ENCODE data around the gene ZFAND3. TPM values are rescaled to one million over a fixed set of nuclear protein-coding genes. Genes with fewer than 3 reads are reported as not detected.

ZFAND3 gene
- total RNA-seq, 6 experiments from 2014 or later, result 75.2 to 93.2 (median 87.0) TPM

GRCh38 chr6:38131527-38131965 is 312.0 kb downstream of the ZFAND3 start:
- Mint-ChIP-seq H3K27ac (peak overlapping the region; percentile 72), H3K36me3 (ENCODE audit: low read depth) (peaks cover 32% of the 10 kb centered on the region), H3K4me1 (ENCODE audit: low read depth) (peaks cover 65% of the 10 kb centered on the region), H3K4me3 (peak overlapping the region; percentile 29; the same call in 1 of the 2 replicates), H3K9me3 (no peaks in the 10 kb centered on the region), H3K27me3 (ENCODE audit: insufficient read depth) (peaks cover 3% of the 10 kb centered on the region; the same call in 1 of the 2 replicates)
- no peak for TF ChIP-seq CTCF (IDR thresholded peaks at IDR 0.05)
- peak; percentile 93 for DNase-seq

GRCh38 chr6:38133932-38134703 is 314.6 kb downstream of the ZFAND3 start:
- TF ChIP-seq CTCF (IDR thresholded peaks at IDR 0.05), result no peak
- H3K9me3 Mint-ChIP-seq, result no peaks in the 10 kb centered on the region
- no peak for DNase-seq
- H3K27ac Mint-ChIP-seq, result no peak overlapping the region
- H3K4me3 Mint-ChIP-seq, result no peak overlapping the region
- H3K27me3 Mint-ChIP-seq (ENCODE audit: insufficient read depth), result peaks cover 3% of the 10 kb centered on the region; the same call in 1 of the 2 replicates
- H3K4me1 Mint-ChIP-seq (ENCODE audit: low read depth), result peaks cover 63% of the 10 kb centered on the region
- H3K36me3 Mint-ChIP-seq (ENCODE audit: low read depth), result peaks cover 37% of the 10 kb centered on the region

GRCh38 chr6:38134704-38135088 is 315.2 kb downstream of the ZFAND3 start:
- no peak for DNase-seq
- Mint-ChIP-seq H3K27me3 (ENCODE audit: insufficient read depth) (peaks cover 3% of the 10 kb centered on the region; the same call in 1 of the 2 replicates), H3K36me3 (ENCODE audit: low read depth) (peaks cover 38% of the 10 kb centered on the region), H3K4me3 (no peak overlapping the region), H3K4me1 (ENCODE audit: low read depth) (peaks cover 63% of the 10 kb centered on the region), H3K27ac (no peak overlapping the region), H3K9me3 (no peaks in the 10 kb centered on the region)
- TF ChIP-seq CTCF (IDR thresholded peaks at IDR 0.05), result no peak

DNA sequence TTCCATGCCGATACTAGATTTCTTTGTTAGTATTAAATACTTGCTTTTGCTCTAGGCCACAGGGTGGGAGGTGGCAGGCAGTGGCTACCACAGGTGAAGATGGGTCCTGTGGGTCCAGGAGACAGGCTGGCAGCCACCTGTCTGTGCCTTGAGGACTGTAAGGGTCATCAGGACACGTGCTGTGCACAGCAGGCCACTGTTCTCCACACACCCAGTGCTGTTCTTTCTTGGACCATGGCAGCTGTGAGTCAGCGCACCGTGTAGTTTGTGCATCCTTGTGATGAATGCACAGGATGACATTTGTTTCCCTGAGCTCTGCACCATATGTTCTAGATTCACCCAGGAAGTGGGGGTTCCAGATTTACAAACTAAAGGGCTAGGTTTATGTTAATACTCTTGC is 317.0 kb downstream of the ZFAND3 start:
- H3K36me3 Mint-ChIP-seq (ENCODE audit: low read depth), result peaks cover 42% of the 10 kb centered on the region
- peaks cover 52% of the 10 kb centered on the region for H3K4me1 Mint-ChIP-seq (ENCODE audit: low read depth)
- no peaks in the 10 kb centered on the region for H3K9me3 Mint-ChIP-seq
- no peak for TF ChIP-seq CTCF (IDR thresholded peaks at IDR 0.05)
- H3K27me3 Mint-ChIP-seq (ENCODE audit: insufficient read depth), result peaks cover 3% of the 10 kb centered on the region
- H3K4me3 Mint-ChIP-seq, result no peak overlapping the region
- no peak for DNase-seq
- no peak overlapping the region for H3K27ac Mint-ChIP-seq

DNA sequence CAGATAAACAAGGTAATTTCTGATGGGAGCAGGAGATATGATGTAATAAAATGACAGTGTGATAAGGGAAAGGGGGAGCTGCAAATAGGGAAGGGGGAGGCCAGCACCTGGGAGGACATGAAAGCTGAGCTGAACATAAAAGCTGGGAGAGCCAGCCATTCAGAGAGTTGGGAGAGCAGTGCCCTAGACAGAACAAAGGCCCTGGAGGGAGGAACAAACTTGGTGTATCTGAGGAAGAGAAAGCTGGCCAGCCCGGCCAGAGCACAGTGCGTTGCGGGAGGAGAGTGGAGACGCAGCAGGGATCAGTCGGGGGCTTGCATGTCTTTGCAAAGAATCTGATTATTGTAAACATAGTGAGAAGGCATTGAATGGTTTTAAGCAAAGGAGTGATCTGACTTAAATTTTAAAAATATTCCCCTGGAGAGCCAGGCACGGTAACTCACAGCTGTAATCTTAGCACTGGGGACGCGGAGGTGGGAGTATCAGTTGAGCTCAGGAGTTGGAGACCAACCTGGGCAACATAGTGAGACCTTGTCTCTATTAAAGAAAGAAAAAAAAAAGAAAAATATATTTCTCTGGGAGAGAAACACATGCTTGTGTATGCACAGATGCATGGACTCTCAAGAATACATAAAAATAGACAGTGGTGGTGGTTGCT is 318.2 kb downstream of the ZFAND3 start:
- peaks cover 42% of the 10 kb centered on the region for H3K4me1 Mint-ChIP-seq (ENCODE audit: low read depth)
- peak overlapping the region; percentile 20 for H3K27ac Mint-ChIP-seq
- H3K9me3 Mint-ChIP-seq, result no peaks in the 10 kb centered on the region
- DNase-seq, result no peak
- H3K27me3 Mint-ChIP-seq (ENCODE audit: insufficient read depth), result peaks cover 3% of the 10 kb centered on the region
- no peak overlapping the region for H3K4me3 Mint-ChIP-seq
- TF ChIP-seq CTCF (IDR thresholded peaks at IDR 0.05), result no peak
- H3K36me3 Mint-ChIP-seq (ENCODE audit: low read depth), result peaks cover 42% of the 10 kb centered on the region
